ENCODE results near the gene CAB39L.

DNA sequence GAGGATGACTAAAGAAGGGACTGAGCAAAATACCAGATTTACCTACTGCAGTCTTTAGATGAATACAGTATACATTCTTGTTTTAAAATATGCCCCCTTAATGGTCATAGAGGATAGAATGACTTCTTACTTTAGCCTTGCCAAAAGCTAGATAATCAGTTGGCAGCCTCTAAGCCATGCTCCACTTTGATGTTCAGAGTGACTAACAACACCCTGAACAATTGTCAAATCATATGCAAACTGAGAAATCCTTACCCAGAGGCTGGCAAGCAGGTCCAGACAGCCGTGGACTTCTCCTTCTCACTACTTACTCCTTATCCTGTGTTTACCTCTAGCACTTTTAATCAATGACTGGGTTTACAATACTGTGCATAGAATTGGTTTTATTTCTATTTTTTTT lies 28.3 kb upstream of the CAB39L start:
- TF ChIP-seq, protein P1, sequence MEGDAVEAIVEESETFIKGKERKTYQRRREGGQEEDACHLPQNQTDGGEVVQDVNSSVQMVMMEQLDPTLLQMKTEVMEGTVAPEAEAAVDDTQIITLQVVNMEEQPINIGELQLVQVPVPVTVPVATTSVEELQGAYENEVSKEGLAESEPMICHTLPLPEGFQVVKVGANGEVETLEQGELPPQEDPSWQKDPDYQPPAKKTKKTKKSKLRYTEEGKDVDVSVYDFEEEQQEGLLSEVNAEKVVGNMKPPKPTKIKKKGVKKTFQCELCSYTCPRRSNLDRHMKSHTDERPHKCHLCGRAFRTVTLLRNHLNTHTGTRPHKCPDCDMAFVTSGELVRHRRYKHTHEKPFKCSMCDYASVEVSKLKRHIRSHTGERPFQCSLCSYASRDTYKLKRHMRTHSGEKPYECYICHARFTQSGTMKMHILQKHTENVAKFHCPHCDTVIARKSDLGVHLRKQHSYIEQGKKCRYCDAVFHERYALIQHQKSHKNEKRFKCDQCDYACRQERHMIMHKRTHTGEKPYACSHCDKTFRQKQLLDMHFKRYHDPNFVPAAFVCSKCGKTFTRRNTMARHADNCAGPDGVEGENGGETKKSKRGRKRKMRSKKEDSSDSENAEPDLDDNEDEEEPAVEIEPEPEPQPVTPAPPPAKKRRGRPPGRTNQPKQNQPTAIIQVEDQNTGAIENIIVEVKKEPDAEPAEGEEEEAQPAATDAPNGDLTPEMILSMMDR (IDR thresholded peaks at IDR 0.05) = no peak
- no peak for TF ChIP-seq POLR2A (IDR thresholded peaks at IDR 0.05; ENCODE audit: low read depth)
